Prostate gland (tissue), 2 donors: Measurements from ENCODE around the gene VILL.
A peak's percentile ranks its signal among the peaks of the same experiment; 100 is the strongest.

Experiments
- POLR2A ChIP-seq: fragments of 450-650 bp; IDR thresholded peaks from one replicate; pipeline ENCODE4 v1.6.1; 2016; ENCODE audit warnings: antibody characterized with exemption, mild to moderate bottlenecking
- TF ChIP-seq, protein P1 (sequence below), 4 experiments: fragments of 200-600 bp in 2 of 4; fragments of 450-650 bp in 2 of 4; sonication (generic) in 2 of 4; IDR thresholded peaks; 1 replicate in 3 of 4; 2 replicates in 1 of 4; pipeline ENCODE4 v1.5.1; 2016 to 2019; ENCODE audit warnings: antibody characterized with exemption in 4 of 4, mild to moderate bottlenecking in 2 of 4, moderate library complexity in 2 of 4

DNA sequence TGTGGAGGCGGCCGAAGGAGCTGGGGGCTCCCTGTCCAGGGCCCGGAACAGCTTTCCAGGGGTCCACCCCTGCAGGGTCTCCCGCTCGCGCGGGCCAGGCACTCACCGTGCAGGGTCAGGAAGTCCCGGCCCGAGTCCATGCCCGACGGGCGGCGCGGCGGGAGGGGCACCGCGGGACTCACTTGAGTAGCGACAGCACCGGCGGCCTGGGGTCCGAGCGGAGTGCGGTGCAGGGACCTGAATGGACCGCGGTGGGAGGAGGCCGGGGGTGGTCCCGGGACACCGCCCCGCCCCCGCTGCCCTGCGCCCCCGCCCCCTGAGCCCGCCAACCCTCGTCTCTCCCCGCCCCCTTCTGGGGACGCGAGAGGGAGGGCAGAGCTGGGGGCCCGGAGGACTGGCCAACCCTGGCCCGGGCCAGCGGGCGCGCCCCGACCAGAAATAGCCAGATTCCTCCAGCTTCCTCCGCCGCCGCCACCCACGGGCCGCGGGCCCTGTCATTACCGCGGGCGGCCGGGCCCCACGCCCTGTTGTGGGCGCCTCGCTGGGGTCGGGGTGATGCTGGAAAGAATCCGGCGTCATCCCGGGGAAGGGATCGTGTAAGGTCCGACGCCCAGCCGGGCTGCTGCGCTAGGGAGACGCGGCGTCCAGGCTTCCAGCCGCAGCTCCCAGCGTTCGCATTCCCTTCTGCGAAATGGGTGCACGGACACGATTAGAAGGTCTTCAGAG lies 39.0 kb downstream of the VILL start, which contains the start of gene PLCD1:
- peak; percentile 64 for TF ChIP-seq POLR2A
- TF ChIP-seq, protein P1, sequence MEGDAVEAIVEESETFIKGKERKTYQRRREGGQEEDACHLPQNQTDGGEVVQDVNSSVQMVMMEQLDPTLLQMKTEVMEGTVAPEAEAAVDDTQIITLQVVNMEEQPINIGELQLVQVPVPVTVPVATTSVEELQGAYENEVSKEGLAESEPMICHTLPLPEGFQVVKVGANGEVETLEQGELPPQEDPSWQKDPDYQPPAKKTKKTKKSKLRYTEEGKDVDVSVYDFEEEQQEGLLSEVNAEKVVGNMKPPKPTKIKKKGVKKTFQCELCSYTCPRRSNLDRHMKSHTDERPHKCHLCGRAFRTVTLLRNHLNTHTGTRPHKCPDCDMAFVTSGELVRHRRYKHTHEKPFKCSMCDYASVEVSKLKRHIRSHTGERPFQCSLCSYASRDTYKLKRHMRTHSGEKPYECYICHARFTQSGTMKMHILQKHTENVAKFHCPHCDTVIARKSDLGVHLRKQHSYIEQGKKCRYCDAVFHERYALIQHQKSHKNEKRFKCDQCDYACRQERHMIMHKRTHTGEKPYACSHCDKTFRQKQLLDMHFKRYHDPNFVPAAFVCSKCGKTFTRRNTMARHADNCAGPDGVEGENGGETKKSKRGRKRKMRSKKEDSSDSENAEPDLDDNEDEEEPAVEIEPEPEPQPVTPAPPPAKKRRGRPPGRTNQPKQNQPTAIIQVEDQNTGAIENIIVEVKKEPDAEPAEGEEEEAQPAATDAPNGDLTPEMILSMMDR (IDR thresholded peaks at IDR 0.05): peak in 1 of 4 experiments; percentile 25
